SK-N-SH (cell line): Measurements from ENCODE around the gene SDF2L1. TPM values are rescaled to one million over a fixed set of nuclear protein-coding genes. Genes with fewer than 3 reads are reported as not detected.
A peak's percentile ranks its signal among the peaks of the same experiment; 100 is the strongest.

Source experiments
- CTCF ChIA-PET: fragments of 300-600, 350-600 bp; formaldehyde crosslinking; extraction: SDS; loops from one replicate; lab custom pipeline; 2021; lab: Yijun Ruan, JAX
- POLR2A ChIA-PET: fragments of 350-600 bp; sonication (Branson Sonifier 250); formaldehyde crosslinking; extraction: SDS; loops from one replicate; lab custom pipeline; 2020; ENCODE audit warnings: antibody characterized with exemption, inconsistent platforms; lab: Yijun Ruan, JAX
- DNase-seq: peaks from one replicate; pipeline ENCODE4 v3.0.0; 2012
- H2AFZ ChIP-seq: fragments of 200-600 bp; sonication (generic); 2 replicates; pipeline ENCODE4 v1.8.1; 2016; ENCODE audit warnings: antibody characterized with exemption, mild to moderate bottlenecking, low read depth
- H3F3A ChIP-seq: fragments of 200-600 bp; sonication (generic); replicated peaks from 2 replicates; pipeline ENCODE3; 2016; ENCODE audit warnings: antibody characterized with exemption, mild to moderate bottlenecking; ENCODE audit not compliant: insufficient read depth
- H3K27ac ChIP-seq, 2 experiments: fragments of 200-500 bp in 1 of 2; fragments of 200-600 bp in 1 of 2; sonication (Bioruptor generic) in 1 of 2; sonication (generic), shearing (Covaris generic) in 1 of 2; 2 replicates each; pipeline versions ENCODE4 v1.5.1 to v1.6.1; 2014 to 2016; ENCODE audit warnings: low read depth in 2 of 2, inconsistent platforms in 1 of 2, low read length in 1 of 2, mild to moderate bottlenecking in 1 of 2, mixed read lengths in 1 of 2
- H3K27me3 ChIP-seq: fragments of 200-600 bp; sonication (generic), shearing (Covaris generic); 2 replicates; pipeline ENCODE4 v1.6.1; 2016; ENCODE audit warnings: mixed run types; ENCODE audit not compliant: insufficient read depth
- H3K36me3 ChIP-seq, 2 experiments: fragments of 200-500 bp in 1 of 2; fragments of 200-600 bp in 1 of 2; sonication (Bioruptor generic) in 1 of 2; sonication (generic) in 1 of 2; replicated peaks in 1 of 2; 2 replicates each; pipeline versions ENCODE3 to v1.5.1; 2014 to 2016; ENCODE audit warnings: low read length in 1 of 2, mild to moderate bottlenecking in 1 of 2; ENCODE audit not compliant: insufficient read depth in 2 of 2, control insufficient read depth in 1 of 2
- H3K4me1 ChIP-seq, 2 experiments: fragments of 200-500 bp in 1 of 2; fragments of 200-600 bp in 1 of 2; sonication (Bioruptor generic) in 1 of 2; sonication (generic), shearing (Covaris generic) in 1 of 2; 2 replicates each; pipeline versions ENCODE4 v1.5.1 to v1.6.1; 2014 to 2016; ENCODE audit warnings: low read depth in 1 of 2, low read length in 1 of 2, mixed run types in 1 of 2; ENCODE audit not compliant: insufficient read depth in 2 of 2, control insufficient read depth in 1 of 2
- H3K4me2 ChIP-seq: fragments of 200-600 bp; sonication (generic), shearing (Covaris generic); 2 replicates; pipeline ENCODE4 v1.6.1; 2017; ENCODE audit warnings: mixed run types
- H3K4me3 ChIP-seq, 2 experiments: fragments of 200-500 bp in 1 of 2; fragments of 200-600 bp in 1 of 2; sonication (Bioruptor generic) in 1 of 2; sonication (generic), shearing (Covaris generic) in 1 of 2; 2 replicates each; pipeline versions ENCODE4 v1.5.1 to v1.8.1; 2014 to 2016; ENCODE audit warnings: low read depth in 2 of 2, inconsistent platforms in 1 of 2, low read length in 1 of 2, mild to moderate bottlenecking in 1 of 2, mixed read lengths in 1 of 2, moderate library complexity in 1 of 2
- H3K79me2 ChIP-seq: fragments of 200-600 bp; sonication (generic); 2 replicates; pipeline ENCODE4 v1.8.1; 2017; ENCODE audit warnings: mild to moderate bottlenecking; ENCODE audit not compliant: insufficient read depth
- H3K9ac ChIP-seq: fragments of 200-600 bp; sonication (generic); 2 replicates; pipeline ENCODE4 v1.6.1; 2017; ENCODE audit warnings: mixed run types
- H3K9me2 ChIP-seq: fragments of 200-600 bp; sonication (generic); 2 replicates; pipeline ENCODE4 v1.6.1; 2017; ENCODE audit warnings: mixed run types
- H3K9me3 ChIP-seq: fragments of 200-600 bp; sonication (generic); 2 replicates; pipeline ENCODE4 v1.6.1; 2017; ENCODE audit warnings: mixed run types, mild to moderate bottlenecking, moderate library complexity
- H4K20me1 ChIP-seq: fragments of 200-600 bp; sonication (generic); 2 replicates; pipeline ENCODE4 v1.6.1; 2017; ENCODE audit warnings: mild to moderate bottlenecking, mixed run types; ENCODE audit not compliant: insufficient read depth
- CHD2 ChIP-seq: fragments of 150-350 bp; IDR thresholded peaks from 2 replicates; pipeline ENCODE4 v1.6.1; 2018; ENCODE audit warnings: low read length; ENCODE audit not compliant: partially characterized antibody
- EP300 ChIP-seq, 2 experiments: IDR thresholded peaks; 2 replicates each; pipeline versions ENCODE4 v1.4.0 to v1.6.1; 2012; ENCODE audit warnings: borderline replicate concordance in 1 of 2, low read depth in 1 of 2, low read length in 1 of 2
- FOSL2 ChIP-seq: IDR thresholded peaks from 2 replicates; pipeline ENCODE4 v1.4.0; 2012; ENCODE audit warnings: low read depth, mild to moderate bottlenecking, moderate library complexity, borderline replicate concordance
- GABPA ChIP-seq: IDR thresholded peaks from 2 replicates; pipeline ENCODE4 v1.4.0; 2012; ENCODE audit warnings: low read depth, mild to moderate bottlenecking
- IRF3 ChIP-seq: fragments of 150-350 bp; IDR thresholded peaks from 2 replicates; pipeline ENCODE4 v1.6.1; 2016; ENCODE audit warnings: mild to moderate bottlenecking, low read depth, low read length
- MEF2A ChIP-seq: IDR thresholded peaks from 2 replicates; pipeline ENCODE4 v1.4.0; 2012; ENCODE audit warnings: low read depth, borderline replicate concordance
- NFIC ChIP-seq: IDR thresholded peaks from 2 replicates; pipeline ENCODE4 v1.4.0; 2012; ENCODE audit warnings: borderline replicate concordance
- RAD21 ChIP-seq: IDR thresholded peaks from 2 replicates; pipeline ENCODE4 v1.6.1; 2012; ENCODE audit warnings: mild to moderate bottlenecking, low read length
- RCOR1 ChIP-seq: fragments of 150-350 bp; IDR thresholded peaks from 2 replicates; pipeline ENCODE4 v1.6.1; 2017; ENCODE audit warnings: antibody characterized with exemption, low read length
- REST ChIP-seq: IDR thresholded peaks from 2 replicates; pipeline ENCODE4 v1.6.1; 2012; ENCODE audit warnings: mild to moderate bottlenecking, low read depth, low read length, moderate library complexity
- SIN3A ChIP-seq: IDR thresholded peaks from 2 replicates; pipeline ENCODE4 v1.6.1; 2012; ENCODE audit warnings: low read depth, mild to moderate bottlenecking, low read length, moderate library complexity, borderline replicate concordance
- SMC3 ChIP-seq: IDR thresholded peaks from 2 replicates; pipeline ENCODE4 v1.6.1; 2012; ENCODE audit warnings: low read depth, low read length, improper control_type of control experiment
- TAF1 ChIP-seq: IDR thresholded peaks from 2 replicates; pipeline ENCODE4 v1.6.1; 2012; ENCODE audit warnings: low read depth, mild to moderate bottlenecking, low read length, moderate library complexity, borderline replicate concordance
- TEAD4 ChIP-seq: IDR thresholded peaks from 2 replicates; pipeline ENCODE4 v1.4.0; 2012; ENCODE audit warnings: mild to moderate bottlenecking, borderline replicate concordance; ENCODE audit not compliant: insufficient read depth
- USF2 ChIP-seq: fragments of 150-350 bp; IDR thresholded peaks from 2 replicates; pipeline ENCODE4 v1.6.1; 2017; ENCODE audit warnings: antibody characterized with exemption, low read length, low read depth, borderline replicate concordance
- WGBS: methylation state at CpG from one replicate; pipeline ENCODE4 v1.1.6; 2017; ENCODE audit warnings: low lambda C conversion rate; 5-methylcytosine and 5-hydroxymethylcytosine counted together
- polyA plus RNA-seq, 3 experiments: library from polyadenylated mRNA; depleted of rRNA; stranded (reverse); fragments of >200 nt; gene quantifications; 2 replicates each; pipeline ENCODE4 v1.2.3, GENCODE V29; 2012

The SDF2L1 gene
- polyA plus RNA-seq, 1 of the 3 experiments (the other 2 are of a cell fraction) = 60.9 TPM

GRCh38 chr22:21652547-21653545 lies 10.7 kb downstream of the SDF2L1 start:
- DNase-seq = no peak
- peaks cover 15% of the 10 kb centered on the region for H3K79me2 ChIP-seq
- peak overlapping the region; percentile 71 to 95 for H3K4me3 ChIP-seq
- ChIA-PET CTCF (interaction anchor here (1.5 to 3.8 kb wide), 3 partner anchors 10 to 24 kb away, joined by 4 to 23 read pairs (median 5); partner anchors contain the start of genes PPIL2, SDF2L1 and YDJC), POLR2A (interaction anchor here (1.0 to 2.0 kb wide), 3 partner anchors 9 to 13 kb away, joined by 3 to 9 read pairs (median 6); partner anchors contain the start of genes PPIL2 and SDF2L1)
- H3F3A ChIP-seq = peaks cover 13% of the 10 kb centered on the region
- no peaks in the 10 kb centered on the region for H4K20me1 ChIP-seq
- peak overlapping the region; percentile 98 for H2AFZ ChIP-seq
- WGBS = 13% methylated on average over 9 of the region's 40 CpGs
- H3K9me3 ChIP-seq = no peaks in the 10 kb centered on the region
- peak overlapping the region; percentile 31 to 63; a peak in 2 of 4 replicates for H3K27ac ChIP-seq
- H3K9me2 ChIP-seq = no peaks in the 10 kb centered on the region
- H3K4me1 ChIP-seq = peaks cover 8 to 16% of the 10 kb centered on the region in 2 experiments; a peak in 2 of 4 replicates
- no peak for TF ChIP-seq USF2
- no peak for TF ChIP-seq SIN3A
- no peak for TF ChIP-seq IRF3
- no peak for TF ChIP-seq SMC3
- peak overlapping the region; percentile 100 for H3K4me2 ChIP-seq
- no peaks in the 10 kb centered on the region for H3K27me3 ChIP-seq
- peaks cover 0 to 8% of the 10 kb centered on the region in 2 experiments for H3K36me3 ChIP-seq
- H3K9ac ChIP-seq = peak overlapping the region; percentile 83

- ChIA-PET CTCF (interaction anchor here (1.0 to 1.8 kb wide), 2 partner anchors 10 to 14 kb away, joined by 5 to 12 read pairs; no protein-coding TSS in a partner anchor), POLR2A (interaction anchor here (0.7 kb wide), 1 partner anchor 14 kb away, joined by 3 read pairs; no protein-coding TSS in a partner anchor)
- peak overlapping the region; percentile 88; the same call in 1 of the 2 replicates for H2AFZ ChIP-seq
- peaks cover 0 to 8% of the 10 kb centered on the region in 2 experiments for H3K36me3 ChIP-seq
- peaks cover 0 to 12% of the 10 kb centered on the region in 2 experiments; a peak in 1 of 4 replicates for H3K4me1 ChIP-seq
- H3K27ac ChIP-seq = peak overlapping the region in 1 of 2 experiments; percentile 30; a peak in 1 of 4 replicates
- DNase-seq = no peak
- H3F3A ChIP-seq = peaks cover 22% of the 10 kb centered on the region
- H3K9ac ChIP-seq = no peak overlapping the region
- H3K27me3 ChIP-seq = no peaks in the 10 kb centered on the region
- peak overlapping the region; percentile 58 to 61 for H3K4me3 ChIP-seq
- H3K9me3 ChIP-seq = no peaks in the 10 kb centered on the region
- 76% methylated on average over 17 of the region's 17 CpGs for WGBS
- no peaks in the 10 kb centered on the region for H4K20me1 ChIP-seq
- H3K9me2 ChIP-seq = no peaks in the 10 kb centered on the region
- peaks cover 18% of the 10 kb centered on the region for H3K79me2 ChIP-seq
- H3K4me2 ChIP-seq = peak overlapping the region; percentile 79
- TF ChIP-seq NFIC (no peak), TAF1 (no peak), IRF3 (no peak), RAD21 (no peak), FOSL2 (no peak), GABPA (no peak), TEAD4 (no peak), MEF2A (no peak), EP300 (IDR thresholded peaks at IDR 0.05; ENCODE audit: borderline replicate concordance in 1 of 2, low read depth in 1 of 2, low read length in 1 of 2) (no peak), CHD2 (no peak), REST (no peak), USF2 (no peak), RCOR1 (no peak)
Observed at GRCh38 chr22:21657020-21657359, 14.9 kb downstream of the SDF2L1 start.
